Measurements from ENCODE around the gene AGPAT3. TPM values are rescaled to one million over a fixed set of nuclear protein-coding genes. Genes with fewer than 3 reads are reported as not detected.
A peak's percentile ranks its signal among the peaks of the same experiment; 100 is the strongest.

Gene AGPAT3
- total and polyA plus RNA-seq, 10 of the 15 experiments (the other 5 are each of a cell fraction or from before 2014, with no cell fraction given), result 1.2 to 110 (median 30.8) TPM

- no peak overlapping the region; the same call in 1 of the 2 replicates for H2AFZ ChIP-seq (ENCODE audit: control insufficient read depth, low read depth, low read length)
- H4K20me1 ChIP-seq (ENCODE audit: control insufficient read depth, insufficient read depth), result no peaks in the 10 kb centered on the region
- peaks cover 27% of the 10 kb centered on the region for H3K4me1 ChIP-seq (ENCODE audit: control insufficient read depth, insufficient read depth, low read length)
- ChIA-PET SMC1A (ENCODE audit: uncharacterized antibody, unreplicated experiment) (interaction anchor here (0.7 to 2.6 kb wide), 13 partner anchors 8 to 117 kb away, joined by 3 to 34 read pairs (median 4); no protein-coding TSS in a partner anchor), CTCF (interaction anchor here (1.0 to 3.3 kb wide), 5 partner anchors 9 to 59 kb away, joined by 3 to 24 read pairs (median 5); no protein-coding TSS in a partner anchor), POLR2A (interaction anchor here (0.6 to 3.7 kb wide), 10 partner anchors 10 to 117 kb away, joined by 3 to 31 read pairs (median 4); partner anchors contain the start of gene TRAPPC10), RAD21 (ENCODE audit: unreplicated experiment) (interaction anchor here (0.7 to 2.6 kb wide), 16 partner anchors 8 to 276 kb away, joined by 3 to 24 read pairs (median 6); partner anchors contain the start of gene RRP1)
- H3K36me3 ChIP-seq (ENCODE audit: control insufficient read depth in 2 of 2, insufficient read depth in 2 of 2, low read length in 1 of 2), result peaks cover under 1 to 23% of the 10 kb centered on the region in 2 experiments; a peak in 3 of 4 replicates
- H3K9me3 ChIP-seq (replicated peaks; ENCODE audit: control insufficient read depth, insufficient read depth, low read length), result no peaks in the 10 kb centered on the region
- WGBS (ENCODE audit: insufficient coverage, insufficient replicate concordance, low lambda C conversion rate, missing lambda C conversion rate), result 41% methylated on average over 27 of the region's 27 CpGs
- H3K27me3 ChIP-seq (replicated peaks in 1 of 2; ENCODE audit: control insufficient read depth in 2 of 2, insufficient read depth in 2 of 2, low read length in 1 of 2), result no peaks in the 10 kb centered on the region
- peak overlapping the region; percentile 73 for H3K4me2 ChIP-seq (ENCODE audit: control insufficient read depth, insufficient read depth)
- in situ Hi-C loops (cut with MboI) (loop anchor here (5.0 kb wide), 1 partner anchor 115 kb away; no protein-coding TSS in a partner anchor), intact Hi-C loops (cut with micrococcal nuclease; ENCODE audit: unreplicated experiment) (loop anchor here (1.0 to 5.0 kb wide), 3 partner anchors 17 to 255 kb away; no protein-coding TSS in a partner anchor)
- DNase-seq (ENCODE audit: low read depth, low spot score) (peak; percentile 69), ATAC-seq (peak; percentile 61), FAIRE-seq (peak; percentile 23)
- H3K4me3 ChIP-seq, result 0 out of 2 replicates have a peak overlapping the region, but pooled peaks have one; percentile 6
- BruUV-seq (replicated peaks), result TSS peak; percentile 39
- H3K79me2 ChIP-seq (ENCODE audit: control insufficient read depth, insufficient read depth, low read length), result peaks cover 77% of the 10 kb centered on the region
- peak overlapping the region; percentile 62 for H3K9ac ChIP-seq (ENCODE audit: control insufficient read depth, insufficient read depth, low read length)
- peak overlapping the region; percentile 92 for H3K27ac ChIP-seq (ENCODE audit: control insufficient read depth, insufficient read depth)
- TF ChIP-seq MYC (IDR thresholded peaks at IDR 0.05; ENCODE audit: insufficient read depth, insufficient read length, insufficient replicate concordance, low read length, severe bottlenecking), result peak; percentile 63
- peak; percentile 57; the same call in 1 of the 2 replicates for TF ChIP-seq IKZF1 (conservative IDR thresholded peaks at IDR 0.05)
- TF ChIP-seq BCL3 (IDR thresholded peaks at IDR 0.05; ENCODE audit: borderline replicate concordance, insufficient read depth, low read depth, low read length, poor library complexity, severe bottlenecking), result peak; percentile 48
- no peak for TF ChIP-seq HCFC1 (IDR thresholded peaks at IDR 0.05; ENCODE audit: low read length)
- TF ChIP-seq ZNF592 (IDR thresholded peaks at IDR 0.05), result peak; percentile 69
- TF ChIP-seq CHD1 (IDR thresholded peaks at IDR 0.05; ENCODE audit: low read depth, low read length), result 0 out of 2 replicates have a peak, but pooled peaks have one; percentile 46
- peak; percentile 92 for TF ChIP-seq MEF2B (IDR thresholded peaks at IDR 0.05; ENCODE audit: partially characterized antibody, poor library complexity, severe bottlenecking)
- peak; percentile 53 for TF ChIP-seq RELA (IDR thresholded peaks at IDR 0.05; ENCODE audit: borderline replicate concordance, partially characterized antibody)
- peak; percentile 68 for TF ChIP-seq MXI1 (IDR thresholded peaks at IDR 0.05; ENCODE audit: low read depth, low read length)
- peak in 1 of 2 experiments; percentile 84; a peak in 2 of 3 replicates for TF ChIP-seq EGR1 (IDR thresholded peaks at IDR 0.05; ENCODE audit: borderline replicate concordance in 1 of 2, low read depth in 2 of 2, low read length in 2 of 2)
- no peak for TF ChIP-seq SMAD1 (IDR thresholded peaks at IDR 0.05; ENCODE audit: low read depth, partially characterized antibody)
- TF ChIP-seq MEF2A (IDR thresholded peaks at IDR 0.05; ENCODE audit: insufficient read depth, low read depth, low read length), result peak; percentile 72
These were observed 57.2 kb downstream of the AGPAT3 start for GRCh38 chr21:43921979-43922945.
